ENCODE results near the gene GRIP1. TPM values are rescaled to one million over a fixed set of nuclear protein-coding genes. Genes with fewer than 3 reads are reported as not detected.

GRIP1 gene
- total and polyA plus RNA-seq, 4 donors, result 0.38 to 3.4 (median 1.3) TPM

- H3K27me3 ChIP-seq (ENCODE audit: control insufficient read depth in 1 of 2, insufficient read depth in 2 of 2, low read length in 1 of 2), result no peaks in the 10 kb centered on the region
- intact Hi-C loops (cut with DNase I), result no loop called here
- H3K4me1 ChIP-seq (ENCODE audit: control insufficient read depth in 1 of 2, insufficient read depth in 2 of 2, low read length in 2 of 2), result no peaks in the 10 kb centered on the region
- no peak overlapping the region for H3K4me3 ChIP-seq (ENCODE audit: low read length in 2 of 2)
- H3K9me3 ChIP-seq (ENCODE audit: control insufficient read depth, low read length), result no peaks in the 10 kb centered on the region
- no peaks in the 10 kb centered on the region for H3K36me3 ChIP-seq (ENCODE audit: control insufficient read depth in 1 of 2, insufficient read depth in 2 of 2, low read length in 1 of 2)
- DNase-seq (no peak), ATAC-seq (ENCODE audit: low FRiP score) (no peak)
- H3K27ac ChIP-seq (ENCODE audit: low read depth in 1 of 2, low read length in 2 of 2), result no peak overlapping the region
- 94 to 96% methylated on average over 2 of the region's 2 CpGs for WGBS, 2 donors
Measured at GRCh38 chr12:66714709-66715108, 35.8 kb upstream of the GRIP1 start.

- Histone ChIP-seq H3K27ac (ENCODE audit: low read depth in 1 of 2, low read length in 2 of 2) (no peak overlapping the region), H3K9me3 (ENCODE audit: control insufficient read depth, low read length) (no peaks in the 10 kb centered on the region), H3K36me3 (ENCODE audit: control insufficient read depth in 1 of 2, insufficient read depth in 2 of 2, low read length in 1 of 2) (no peaks in the 10 kb centered on the region), H3K4me3 (ENCODE audit: low read length in 2 of 2) (no peak overlapping the region), H3K27me3 (ENCODE audit: control insufficient read depth in 1 of 2, insufficient read depth in 2 of 2, low read length in 1 of 2) (no peaks in the 10 kb centered on the region), H3K4me1 (ENCODE audit: control insufficient read depth in 1 of 2, insufficient read depth in 2 of 2, low read length in 2 of 2) (no peaks in the 10 kb centered on the region)
- ATAC-seq (ENCODE audit: low FRiP score) (no peak), DNase-seq (no peak)
- intact Hi-C loops (cut with DNase I), result no loop called here
- WGBS, 2 donors, result 8 to 11% methylated on average over 3 of the region's 3 CpGs
Measured at GRCh38 chr12:66713984-66714383, 35.1 kb upstream of the GRIP1 start.

- Histone ChIP-seq H3K4me3 (ENCODE audit: low read length in 2 of 2) (no peak overlapping the region), H3K36me3 (ENCODE audit: control insufficient read depth in 1 of 2, insufficient read depth in 2 of 2, low read length in 1 of 2) (no peaks in the 10 kb centered on the region), H3K27ac (ENCODE audit: low read depth in 1 of 2, low read length in 2 of 2) (no peak overlapping the region), H3K4me1 (ENCODE audit: control insufficient read depth in 1 of 2, insufficient read depth in 2 of 2, low read length in 2 of 2) (no peaks in the 10 kb centered on the region), H3K9me3 (ENCODE audit: control insufficient read depth, low read length) (no peaks in the 10 kb centered on the region), H3K27me3 (ENCODE audit: control insufficient read depth in 1 of 2, insufficient read depth in 2 of 2, low read length in 1 of 2) (no peaks in the 10 kb centered on the region)
- ATAC-seq (ENCODE audit: low FRiP score) (no peak), DNase-seq (no peak)
- 84 to 91% methylated on average over 2 of the region's 2 CpGs for WGBS, 2 donors
- intact Hi-C loops (cut with DNase I), result no loop called here
Measured at GRCh38 chr12:66709893-66710292, 31.0 kb upstream of the GRIP1 start.

DNA sequence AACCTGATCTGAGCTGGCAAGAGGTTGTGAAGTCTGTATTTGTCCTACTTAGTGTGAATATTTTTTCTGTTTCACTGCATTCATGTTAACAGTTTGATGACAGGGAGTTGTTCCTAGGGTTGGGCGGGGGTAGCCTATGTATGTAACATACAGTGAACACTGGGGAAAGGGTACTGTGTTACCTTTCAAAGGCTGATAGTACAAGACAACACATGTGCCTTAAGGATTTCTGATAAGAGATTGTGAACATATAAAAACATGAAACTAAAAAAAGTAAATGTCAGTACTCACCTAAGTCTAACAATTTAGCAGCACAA lies 30.5 kb upstream of the GRIP1 start:
- WGBS, 2 donors, result 88 to 94% methylated on average over 1 of the region's 1 CpG
- intact Hi-C loops (cut with DNase I), result no loop called here
- no peaks in the 10 kb centered on the region for H3K27me3 ChIP-seq (ENCODE audit: control insufficient read depth in 1 of 2, insufficient read depth in 2 of 2, low read length in 1 of 2)
- H3K4me3 ChIP-seq (ENCODE audit: low read length in 2 of 2), result no peak overlapping the region
- DNase-seq (no peak), ATAC-seq (ENCODE audit: low FRiP score) (no peak)
- no peak overlapping the region for H3K27ac ChIP-seq (ENCODE audit: low read depth in 1 of 2, low read length in 2 of 2)
- no peaks in the 10 kb centered on the region for H3K9me3 ChIP-seq (ENCODE audit: control insufficient read depth, low read length)
- H3K4me1 ChIP-seq (ENCODE audit: control insufficient read depth in 1 of 2, insufficient read depth in 2 of 2, low read length in 2 of 2), result no peaks in the 10 kb centered on the region
- no peaks in the 10 kb centered on the region for H3K36me3 ChIP-seq (ENCODE audit: control insufficient read depth in 1 of 2, insufficient read depth in 2 of 2, low read length in 1 of 2)

DNA sequence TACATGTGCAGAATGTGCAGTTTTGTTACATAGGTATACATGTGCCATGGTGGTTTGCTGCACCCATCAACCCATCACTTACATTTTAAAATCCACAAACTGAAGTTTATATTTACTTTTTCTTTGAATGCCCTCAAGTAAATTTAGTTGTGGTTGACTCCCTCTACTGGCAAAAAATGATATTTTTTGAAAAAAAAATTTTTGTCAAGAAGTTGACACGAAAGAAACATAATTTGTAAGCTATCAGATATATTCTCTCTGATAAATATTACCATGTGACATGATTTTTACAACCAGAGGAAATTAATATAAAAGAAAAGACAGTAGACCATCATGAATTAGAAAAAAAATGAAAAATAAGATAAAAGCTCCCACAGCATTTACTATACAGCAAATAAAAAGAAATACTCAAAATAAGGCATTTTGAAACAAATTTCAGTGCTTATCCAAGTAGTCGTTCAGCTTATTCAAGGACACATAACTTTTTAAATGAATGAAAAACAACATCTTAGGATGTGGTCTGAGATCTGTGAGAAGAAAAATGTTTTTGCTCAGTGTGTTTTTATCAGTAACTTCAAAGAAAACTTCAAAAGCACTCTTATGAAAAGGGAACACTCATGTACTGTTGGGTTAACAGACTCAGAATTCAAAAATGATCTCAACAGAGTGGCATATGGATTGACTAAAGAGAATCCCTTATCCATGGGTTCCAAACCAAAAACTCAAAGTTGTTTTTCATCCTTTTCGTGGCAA lies 30.0 kb upstream of the GRIP1 start:
- Histone ChIP-seq H3K27me3 (ENCODE audit: control insufficient read depth in 1 of 2, insufficient read depth in 2 of 2, low read length in 1 of 2) (no peaks in the 10 kb centered on the region), H3K36me3 (ENCODE audit: control insufficient read depth in 1 of 2, insufficient read depth in 2 of 2, low read length in 1 of 2) (no peaks in the 10 kb centered on the region), H3K4me1 (ENCODE audit: control insufficient read depth in 1 of 2, insufficient read depth in 2 of 2, low read length in 2 of 2) (no peaks in the 10 kb centered on the region), H3K4me3 (ENCODE audit: low read length in 2 of 2) (no peak overlapping the region), H3K9me3 (ENCODE audit: control insufficient read depth, low read length) (no peaks in the 10 kb centered on the region), H3K27ac (ENCODE audit: low read depth in 1 of 2, low read length in 2 of 2) (no peak overlapping the region)
- 18 to 21% methylated on average over 3 of the region's 3 CpGs for WGBS, 2 donors
- DNase-seq (no peak), ATAC-seq (ENCODE audit: low FRiP score) (no peak)
- intact Hi-C loops (cut with DNase I), result no loop called here

DNA sequence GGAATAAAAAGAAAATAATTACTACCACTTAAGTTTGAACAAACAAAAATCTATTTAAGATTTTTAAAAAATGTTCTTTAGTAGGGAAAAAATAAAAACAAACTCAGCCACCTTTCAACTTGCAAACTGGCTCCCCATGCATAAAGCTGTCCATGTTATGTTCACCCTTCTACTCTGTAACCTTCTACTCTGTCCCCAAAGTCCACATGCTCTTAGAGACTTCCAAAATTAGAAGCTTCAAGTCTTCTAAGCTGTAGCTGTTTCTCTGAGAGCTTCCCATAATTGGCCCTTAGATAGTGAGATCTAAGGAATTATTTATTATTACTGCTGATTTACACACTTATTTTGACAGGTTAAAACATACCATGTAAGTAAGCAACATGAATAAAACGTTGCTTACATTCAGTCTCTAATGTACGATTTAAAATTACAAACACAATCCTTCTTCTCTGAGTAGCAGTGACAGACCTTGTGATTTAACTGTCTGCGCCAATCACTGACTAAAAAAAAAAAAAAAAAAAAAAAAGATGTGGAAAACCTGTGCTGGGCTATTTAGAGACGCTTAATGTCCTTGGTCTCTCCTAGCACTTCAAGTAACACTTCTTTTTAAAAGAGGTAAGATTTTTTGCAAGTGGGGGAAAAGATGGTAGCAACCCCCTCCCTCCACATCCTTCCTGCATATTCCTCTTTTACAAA lies 28.3 kb upstream of the GRIP1 start:
- ATAC-seq (ENCODE audit: low FRiP score), result no peak
- 69 to 73% methylated on average over 4 of the region's 4 CpGs for WGBS, 2 donors

DNA sequence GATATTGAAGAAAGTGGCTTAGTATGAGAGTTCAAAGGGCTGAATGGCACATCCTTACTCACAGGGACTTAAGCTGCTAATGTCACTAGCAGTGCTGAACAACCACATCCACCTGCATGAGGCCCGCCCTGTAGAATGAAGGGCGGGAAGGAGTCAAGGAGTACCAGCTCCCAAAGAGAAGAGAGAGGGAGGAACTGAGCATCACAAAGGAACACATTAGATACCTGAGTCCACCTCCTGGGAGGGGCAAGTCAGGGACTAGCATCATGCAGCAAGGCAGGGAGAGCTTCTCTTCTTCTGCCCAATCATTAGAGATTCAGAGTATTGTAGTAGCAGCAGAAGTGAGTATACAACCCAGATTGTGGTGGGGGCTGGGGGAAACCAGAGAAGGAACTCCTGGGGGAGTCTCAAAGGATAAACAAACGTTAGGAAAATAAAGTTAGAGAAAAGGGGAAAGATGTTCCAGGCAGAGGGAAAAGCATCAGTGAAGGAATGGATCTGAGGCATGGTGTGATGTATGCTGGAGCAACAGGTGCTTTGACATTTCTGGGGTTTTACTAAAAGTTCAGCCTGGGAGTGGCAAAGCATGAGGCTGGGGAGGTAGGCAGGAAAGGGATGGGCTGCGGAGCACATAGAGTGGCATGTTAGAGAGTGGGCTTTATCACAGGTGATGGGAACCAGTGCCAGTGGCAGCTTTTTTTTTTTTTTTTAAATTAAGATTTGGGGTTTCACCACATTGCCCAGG lies 21.0 kb upstream of the GRIP1 start:
- H3K4me3 ChIP-seq (ENCODE audit: low read length in 2 of 2), result no peak overlapping the region
- H3K36me3 ChIP-seq (ENCODE audit: control insufficient read depth in 1 of 2, insufficient read depth in 2 of 2, low read length in 1 of 2), result no peaks in the 10 kb centered on the region
- ATAC-seq (ENCODE audit: low FRiP score) (no peak), DNase-seq (no peak)
- H3K27ac ChIP-seq (ENCODE audit: low read depth in 1 of 2, low read length in 2 of 2), result no peak overlapping the region
- H3K9me3 ChIP-seq (ENCODE audit: control insufficient read depth, low read length), result no peaks in the 10 kb centered on the region
- peaks cover 0 to 2% of the 10 kb centered on the region in 2 donors for H3K27me3 ChIP-seq (ENCODE audit: control insufficient read depth in 1 of 2, insufficient read depth in 2 of 2, low read length in 1 of 2)
- WGBS, 2 donors, result 70 to 79% methylated on average over 4 of the region's 4 CpGs
- no peaks in the 10 kb centered on the region for H3K4me1 ChIP-seq (ENCODE audit: control insufficient read depth in 1 of 2, insufficient read depth in 2 of 2, low read length in 2 of 2)
- intact Hi-C loops (cut with DNase I), result no loop called here

More for the DNA sequence above, 28.3 kb upstream of the GRIP1 start:
- no peaks in the 10 kb centered on the region for H3K36me3 ChIP-seq (ENCODE audit: control insufficient read depth in 1 of 2, insufficient read depth in 2 of 2, low read length in 1 of 2)
- intact Hi-C loops (cut with DNase I), result loop anchor here in 1 of 2 donors (2.0 kb wide), 1 partner anchor 22 kb away; no protein-coding TSS in a partner anchor
- no peak for DNase-seq
- H3K4me1 ChIP-seq (ENCODE audit: control insufficient read depth in 1 of 2, insufficient read depth in 2 of 2, low read length in 2 of 2), result no peaks in the 10 kb centered on the region
- H3K27ac ChIP-seq (ENCODE audit: low read depth in 1 of 2, low read length in 2 of 2), result no peak overlapping the region
- no peak overlapping the region for H3K4me3 ChIP-seq (ENCODE audit: low read length in 2 of 2)
- no peaks in the 10 kb centered on the region for H3K9me3 ChIP-seq (ENCODE audit: control insufficient read depth, low read length)
- peaks cover 0 to 2% of the 10 kb centered on the region in 2 donors for H3K27me3 ChIP-seq (ENCODE audit: control insufficient read depth in 1 of 2, insufficient read depth in 2 of 2, low read length in 1 of 2)

DNA sequence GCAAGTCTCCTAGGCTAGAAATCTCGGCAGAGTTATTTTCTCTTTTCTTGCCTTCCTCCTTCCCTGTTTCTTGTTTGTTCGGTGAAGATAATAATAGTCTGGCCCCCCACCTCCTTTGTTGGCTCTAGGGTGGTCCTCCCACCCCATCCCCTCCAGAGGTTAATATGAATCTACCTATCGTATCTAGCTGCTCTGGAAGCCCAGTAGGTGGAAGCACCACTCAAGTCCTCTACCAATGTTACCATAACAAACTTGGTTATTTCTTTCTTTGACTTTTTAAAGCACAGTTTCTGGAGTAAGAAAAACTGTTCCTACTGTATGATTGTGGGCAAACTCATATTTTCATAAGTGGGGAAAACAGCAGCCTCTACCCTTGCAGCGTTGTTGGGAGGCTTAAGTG lies 19.7 kb upstream of the GRIP1 start:
- DNase-seq (no peak), ATAC-seq (ENCODE audit: low FRiP score) (no peak)
- Histone ChIP-seq H3K36me3 (ENCODE audit: control insufficient read depth in 1 of 2, insufficient read depth in 2 of 2, low read length in 1 of 2) (no peaks in the 10 kb centered on the region), H3K27me3 (ENCODE audit: control insufficient read depth in 1 of 2, insufficient read depth in 2 of 2, low read length in 1 of 2) (peaks cover 0 to 2% of the 10 kb centered on the region in 2 donors), H3K4me3 (ENCODE audit: low read length in 2 of 2) (no peak overlapping the region), H3K27ac (ENCODE audit: low read depth in 1 of 2, low read length in 2 of 2) (no peak overlapping the region), H3K4me1 (ENCODE audit: control insufficient read depth in 1 of 2, insufficient read depth in 2 of 2, low read length in 2 of 2) (no peaks in the 10 kb centered on the region), H3K9me3 (ENCODE audit: control insufficient read depth, low read length) (no peaks in the 10 kb centered on the region)
- 57 to 62% methylated on average over 4 of the region's 4 CpGs for WGBS, 2 donors
- intact Hi-C loops (cut with DNase I), result no loop called here
